ENCODE data around the gene SAXO2.
"Not testable (repeated sequence)": the region's sequence is repeated elsewhere in the genome, so short reads cannot be mapped to it uniquely, and the experiment has no call there.

Gene SAXO2

GRCh38 chr15:82329039-82329438, 66.4 kb downstream of the SAXO2 start:
- not testable (repeated sequence) for H3K79me1 ChIP-seq (ENCODE audit: low read depth, low read length); H4K91ac ChIP-seq (ENCODE audit: low read depth, low read length, poor library complexity); H3K4ac ChIP-seq (ENCODE audit: low read length); H3K14ac ChIP-seq (ENCODE audit: low read length); H2BK5ac ChIP-seq (ENCODE audit: low read length); H3K4me1 ChIP-seq (ENCODE audit: control insufficient read depth in 2 of 2, insufficient read depth in 1 of 2, low read depth in 1 of 2, low read length in 2 of 2); H3K9ac ChIP-seq (ENCODE audit: low read depth, low read length, poor library complexity); H3K4me3 ChIP-seq (ENCODE audit: low read length in 2 of 2); H2BK120ac ChIP-seq (ENCODE audit: low read depth, low read length); H2AK5ac ChIP-seq (ENCODE audit: low read depth, low read length); H2BK15ac ChIP-seq (ENCODE audit: low read length); H3K27ac ChIP-seq (replicated peaks; ENCODE audit: low read length); H3K4me2 ChIP-seq (ENCODE audit: insufficient read depth, low read length, poor library complexity, severe bottlenecking); H3K36me3 ChIP-seq (replicated peaks in 1 of 2; ENCODE audit: control insufficient read depth in 2 of 2, insufficient read depth in 2 of 2, low read length in 2 of 2); DNase-seq (ENCODE audit: low spot score); H3K9me3 ChIP-seq (replicated peaks in 1 of 2; ENCODE audit: control insufficient read depth in 2 of 2, insufficient read depth in 1 of 2, low read depth in 1 of 2, low read length in 2 of 2); H3K18ac ChIP-seq (ENCODE audit: low read length); H2AFZ ChIP-seq (ENCODE audit: low read length); H3K23ac ChIP-seq (ENCODE audit: low read depth, low read length, poor library complexity); H4K8ac ChIP-seq (ENCODE audit: low read depth, low read length); H2BK12ac ChIP-seq (ENCODE audit: low read length); H3K27me3 ChIP-seq (ENCODE audit: control insufficient read depth in 3 of 3, insufficient read depth in 3 of 3, low read depth in 1 of 3, low read length in 3 of 3)
- WGBS, 2 donors (ENCODE audit: extremely low coverage in 2 of 2, insufficient read length in 2 of 2, insufficient replicate concordance in 1 of 2), result no CpG with 5 or more reads among the region's 13 CpGs

- not testable (repeated sequence) for H2BK5ac ChIP-seq (ENCODE audit: low read length); H3K27me3 ChIP-seq (ENCODE audit: control insufficient read depth in 3 of 3, insufficient read depth in 3 of 3, low read depth in 1 of 3, low read length in 3 of 3); H3K36me3 ChIP-seq (replicated peaks in 1 of 2; ENCODE audit: control insufficient read depth in 2 of 2, insufficient read depth in 2 of 2, low read length in 2 of 2); H3K4me3 ChIP-seq (ENCODE audit: low read length in 2 of 2); H2BK15ac ChIP-seq (ENCODE audit: low read length); H3K27ac ChIP-seq (replicated peaks; ENCODE audit: low read length); H3K4me1 ChIP-seq (ENCODE audit: control insufficient read depth in 2 of 2, insufficient read depth in 1 of 2, low read depth in 1 of 2, low read length in 2 of 2); H2AFZ ChIP-seq (ENCODE audit: low read length); H3K4me2 ChIP-seq (ENCODE audit: insufficient read depth, low read length, poor library complexity, severe bottlenecking); H3K14ac ChIP-seq (ENCODE audit: low read length); H4K91ac ChIP-seq (ENCODE audit: low read depth, low read length, poor library complexity); H3K18ac ChIP-seq (ENCODE audit: low read length); DNase-seq (ENCODE audit: low spot score); H2BK12ac ChIP-seq (ENCODE audit: low read length); H4K8ac ChIP-seq (ENCODE audit: low read depth, low read length); H2AK5ac ChIP-seq (ENCODE audit: low read depth, low read length); H3K23ac ChIP-seq (ENCODE audit: low read depth, low read length, poor library complexity); H2BK120ac ChIP-seq (ENCODE audit: low read depth, low read length); H3K9me3 ChIP-seq (replicated peaks in 1 of 2; ENCODE audit: control insufficient read depth in 2 of 2, insufficient read depth in 1 of 2, low read depth in 1 of 2, low read length in 2 of 2); H3K9ac ChIP-seq (ENCODE audit: low read depth, low read length, poor library complexity); H3K4ac ChIP-seq (ENCODE audit: low read length); H3K79me1 ChIP-seq (ENCODE audit: low read depth, low read length)
- WGBS, 2 donors (ENCODE audit: extremely low coverage in 2 of 2, insufficient read length in 2 of 2, insufficient replicate concordance in 1 of 2), result no CpG with 5 or more reads among the region's 11 CpGs
These were observed 68.3 kb downstream of the SAXO2 start for GRCh38 chr15:82330921-82331320.

GRCh38 chr15:82331576-82332304, 69.1 kb downstream of the SAXO2 start:
- H2BK5ac ChIP-seq (ENCODE audit: low read length); H2AK5ac ChIP-seq (ENCODE audit: low read depth, low read length); DNase-seq (ENCODE audit: low spot score); H3K27me3 ChIP-seq (ENCODE audit: control insufficient read depth in 3 of 3, insufficient read depth in 3 of 3, low read depth in 1 of 3, low read length in 3 of 3); H4K8ac ChIP-seq (ENCODE audit: low read depth, low read length); H3K23ac ChIP-seq (ENCODE audit: low read depth, low read length, poor library complexity); H3K9ac ChIP-seq (ENCODE audit: low read depth, low read length, poor library complexity); H3K18ac ChIP-seq (ENCODE audit: low read length); H3K79me1 ChIP-seq (ENCODE audit: low read depth, low read length); H3K4ac ChIP-seq (ENCODE audit: low read length); H3K14ac ChIP-seq (ENCODE audit: low read length); H3K4me3 ChIP-seq (ENCODE audit: low read length in 2 of 2); H2BK15ac ChIP-seq (ENCODE audit: low read length); H3K4me2 ChIP-seq (ENCODE audit: insufficient read depth, low read length, poor library complexity, severe bottlenecking); H3K36me3 ChIP-seq (replicated peaks in 1 of 2; ENCODE audit: control insufficient read depth in 2 of 2, insufficient read depth in 2 of 2, low read length in 2 of 2); H3K27ac ChIP-seq (replicated peaks; ENCODE audit: low read length); H2BK12ac ChIP-seq (ENCODE audit: low read length); H4K91ac ChIP-seq (ENCODE audit: low read depth, low read length, poor library complexity); H3K4me1 ChIP-seq (ENCODE audit: control insufficient read depth in 2 of 2, insufficient read depth in 1 of 2, low read depth in 1 of 2, low read length in 2 of 2); H2BK120ac ChIP-seq (ENCODE audit: low read depth, low read length); H3K9me3 ChIP-seq (replicated peaks in 1 of 2; ENCODE audit: control insufficient read depth in 2 of 2, insufficient read depth in 1 of 2, low read depth in 1 of 2, low read length in 2 of 2); H2AFZ ChIP-seq (ENCODE audit: low read length): not testable (repeated sequence)
- no CpG with 5 or more reads among the region's 3 CpGs for WGBS, 2 donors (ENCODE audit: extremely low coverage in 2 of 2, insufficient read length in 2 of 2, insufficient replicate concordance in 1 of 2)

GRCh38 chr15:82332711-82333602, 70.3 kb downstream of the SAXO2 start:
- H4K91ac ChIP-seq (ENCODE audit: low read depth, low read length, poor library complexity); H3K27ac ChIP-seq (replicated peaks; ENCODE audit: low read length); H3K4ac ChIP-seq (ENCODE audit: low read length); H3K9me3 ChIP-seq (replicated peaks in 1 of 2; ENCODE audit: control insufficient read depth in 2 of 2, insufficient read depth in 1 of 2, low read depth in 1 of 2, low read length in 2 of 2); DNase-seq (ENCODE audit: low spot score); H2AFZ ChIP-seq (ENCODE audit: low read length); H3K4me3 ChIP-seq (ENCODE audit: low read length in 2 of 2); H3K36me3 ChIP-seq (replicated peaks in 1 of 2; ENCODE audit: control insufficient read depth in 2 of 2, insufficient read depth in 2 of 2, low read length in 2 of 2); H2BK120ac ChIP-seq (ENCODE audit: low read depth, low read length); H2BK5ac ChIP-seq (ENCODE audit: low read length); H3K4me1 ChIP-seq (ENCODE audit: control insufficient read depth in 2 of 2, insufficient read depth in 1 of 2, low read depth in 1 of 2, low read length in 2 of 2); H2BK12ac ChIP-seq (ENCODE audit: low read length); H2BK15ac ChIP-seq (ENCODE audit: low read length); H3K23ac ChIP-seq (ENCODE audit: low read depth, low read length, poor library complexity); H3K27me3 ChIP-seq (ENCODE audit: control insufficient read depth in 3 of 3, insufficient read depth in 3 of 3, low read depth in 1 of 3, low read length in 3 of 3); H3K9ac ChIP-seq (ENCODE audit: low read depth, low read length, poor library complexity); H3K4me2 ChIP-seq (ENCODE audit: insufficient read depth, low read length, poor library complexity, severe bottlenecking); H3K18ac ChIP-seq (ENCODE audit: low read length); H3K79me1 ChIP-seq (ENCODE audit: low read depth, low read length); H2AK5ac ChIP-seq (ENCODE audit: low read depth, low read length); H3K14ac ChIP-seq (ENCODE audit: low read length); H4K8ac ChIP-seq (ENCODE audit: low read depth, low read length): not testable (repeated sequence)
- no CpG with 5 or more reads among the region's 13 CpGs for WGBS, 2 donors (ENCODE audit: extremely low coverage in 2 of 2, insufficient read length in 2 of 2, insufficient replicate concordance in 1 of 2)

Data from neuronal stem cell (in vitro differentiated cells).